OCI-LY7 (cell line): ENCODE results near the gene TMEM218. TPM values are rescaled to one million over a fixed set of nuclear protein-coding genes. Genes with fewer than 3 reads are reported as not detected.

Experiments used
- BruUV-seq: library from RNA; stranded (reverse); fragments of 400-500 nt; replicated peaks from 2 replicates; lab custom pipeline; 2021; lab: Mats Ljungman, UMichigan
- CTCF ChIA-PET: fragments of 300-600 bp; sonication (Branson Sonifier 250); formaldehyde crosslinking; loops from one replicate; lab custom pipeline; 2022; ENCODE audit warnings: antibody characterized with exemption; ENCODE audit not compliant: unreplicated experiment; lab: Charles Lee
- POLR2A ChIA-PET: fragments of 300-600 bp; sonication (Branson Sonifier 250); formaldehyde crosslinking; loops from one replicate; lab custom pipeline; 2022; ENCODE audit warnings: antibody characterized with exemption; lab: Charles Lee
- DNase-seq: peaks from one replicate; pipeline ENCODE4 v3.0.0-alpha.2; 2015; ENCODE audit warnings: low spot score
- H2AFZ ChIP-seq: fragments of 200-600 bp; sonication (generic), shearing (Covaris generic); 2 replicates; pipeline ENCODE4 v1.6.1; 2014; ENCODE audit warnings: mild to moderate bottlenecking, antibody characterized with exemption, low read length, moderate library complexity
- H3K27ac ChIP-seq: fragments of 200-600 bp; sonication (generic); 2 replicates; pipeline ENCODE4 v1.5.1; 2014; ENCODE audit warnings: mixed run types, low read depth, mild to moderate bottlenecking, moderate library complexity, low read length, inconsistent platforms; ENCODE audit not compliant: poor library complexity, severe bottlenecking
- H3K36me3 ChIP-seq: fragments of 200-600 bp; sonication (generic); 2 replicates; pipeline ENCODE4 v1.6.1; 2014; ENCODE audit warnings: mild to moderate bottlenecking, antibody characterized with exemption, low read length, moderate library complexity, mixed read lengths; ENCODE audit not compliant: insufficient read depth
- H3K4me1 ChIP-seq: fragments of 200-600 bp; sonication (generic); 2 replicates; pipeline ENCODE4 v1.5.1; 2014; ENCODE audit warnings: mild to moderate bottlenecking, low read length; ENCODE audit not compliant: insufficient read depth, poor library complexity, severe bottlenecking
- H3K4me2 ChIP-seq: fragments of 200-600 bp; sonication (generic); 2 replicates; pipeline ENCODE4 v1.6.1; 2014; ENCODE audit warnings: mild to moderate bottlenecking, low read length
- H3K4me3 ChIP-seq: fragments of 200-600 bp; sonication (generic); 2 replicates; pipeline ENCODE4 v1.5.1; 2014; ENCODE audit warnings: mild to moderate bottlenecking, low read depth, low read length; ENCODE audit not compliant: poor library complexity, severe bottlenecking
- H3K79me2 ChIP-seq: fragments of 200-600 bp; sonication (generic); 2 replicates; pipeline ENCODE4 v1.6.1; 2016; ENCODE audit warnings: low read depth, mild to moderate bottlenecking, low read length, moderate library complexity, mixed read lengths; ENCODE audit not compliant: insufficient read depth
- H3K9me2 ChIP-seq: fragments of 200-600 bp; sonication (generic); 2 replicates; pipeline ENCODE4 v1.6.1; 2016; ENCODE audit warnings: mild to moderate bottlenecking, low read length, mixed read lengths; ENCODE audit not compliant: insufficient read depth
- H3K9me3 ChIP-seq: fragments of 200-600 bp; sonication (generic); 2 replicates; pipeline ENCODE4 v1.6.1; 2014; ENCODE audit warnings: mild to moderate bottlenecking, mixed run types, low read length, mixed read lengths
- H4K20me1 ChIP-seq: fragments of 200-600 bp; sonication (generic); 2 replicates; pipeline ENCODE4 v1.6.1; 2014; ENCODE audit warnings: mild to moderate bottlenecking, antibody characterized with exemption, low read length, moderate library complexity, mixed read lengths; ENCODE audit not compliant: insufficient read depth
- CTCF ChIP-seq: fragments of 200-600 bp; sonication (generic); conservative IDR thresholded peaks from 2 replicates; pipeline ENCODE4 v1.5.1; 2014; ENCODE audit warnings: mild to moderate bottlenecking, antibody characterized with exemption, low read length, moderate library complexity, mixed read lengths
- EZH2phosphoT487 ChIP-seq: fragments of 200-600 bp; sonication (generic); IDR thresholded peaks from 2 replicates; pipeline ENCODE4 v1.6.1; 2018; ENCODE audit warnings: low read depth, borderline replicate concordance, mild to moderate bottlenecking, mixed run types, antibody characterized with exemption, low read length, moderate library complexity, mixed read lengths
- intact Hi-C: fragments of 100-400 bp; cut with micrococcal nuclease; formaldehyde crosslinking; loops from one replicate; pipeline ENCODE4 v1.10.0; 2022; ENCODE audit not compliant: unreplicated experiment
- total RNA-seq, 2 experiments: library from RNA; depleted of rRNA in 1 of 2; stranded (reverse); fragments of >200 nt in 1 of 2; shearing (Covaris generic) in 1 of 2; gene quantifications; 2 replicates each; pipeline ENCODE4 v1.2.3, GENCODE V29; 2014 to 2022

TMEM218 gene
- total RNA-seq, 2 experiments from 2014 or later, result 24.4 to 28.1 TPM

GRCh38 chr11:125129316-125129993, 18.0 kb upstream of the TMEM218 start:
- Histone ChIP-seq H3K4me1 (no peaks in the 10 kb centered on the region), H3K36me3 (no peaks in the 10 kb centered on the region), H3K4me2 (no peak overlapping the region), H3K4me3 (no peak overlapping the region), H4K20me1 (no peaks in the 10 kb centered on the region), H3K9me2 (no peaks in the 10 kb centered on the region), H3K27ac (no peak overlapping the region), H3K79me2 (no peaks in the 10 kb centered on the region), H2AFZ (no peak overlapping the region), H3K9me3 (no peaks in the 10 kb centered on the region)
- ChIA-PET POLR2A (no interaction called here), CTCF (interaction anchor here (0.7 kb wide), 1 partner anchor 12 kb away, joined by 4 read pairs; no protein-coding TSS in a partner anchor)
- TF ChIP-seq EZH2phosphoT487, result no peak
- no peak for TF ChIP-seq CTCF
- intact Hi-C loops, result no loop called here
- no TSS peak for BruUV-seq
- no peak for DNase-seq

- H3K79me2 ChIP-seq, result no peaks in the 10 kb centered on the region
- CTCF ChIA-PET, result no interaction called here
- H3K9me2 ChIP-seq, result no peaks in the 10 kb centered on the region
- no peaks in the 10 kb centered on the region for H3K36me3 ChIP-seq
- H3K4me3 ChIP-seq, result no peak overlapping the region
- no peak overlapping the region for H2AFZ ChIP-seq
- DNase-seq, result no peak
- intact Hi-C loops, result no loop called here
- H3K9me3 ChIP-seq, result peaks cover 5% of the 10 kb centered on the region; the same call in 1 of the 2 replicates
- H3K27ac ChIP-seq, result no peak overlapping the region
- POLR2A ChIA-PET, result no interaction called here
- H4K20me1 ChIP-seq, result no peaks in the 10 kb centered on the region
- H3K4me1 ChIP-seq, result peaks cover 4% of the 10 kb centered on the region
- no TSS peak for BruUV-seq
- no peak overlapping the region for H3K4me2 ChIP-seq
- TF ChIP-seq CTCF (no peak), EZH2phosphoT487 (no peak)
These were observed 17.0 kb upstream of the TMEM218 start for GRCh38 chr11:125128450-125128849.

- no peaks in the 10 kb centered on the region for H3K9me2 ChIP-seq
- intact Hi-C loops, result no loop called here
- peaks cover 4% of the 10 kb centered on the region for H3K4me1 ChIP-seq
- peaks cover 8% of the 10 kb centered on the region; the same call in 1 of the 2 replicates for H3K9me3 ChIP-seq
- TF ChIP-seq EZH2phosphoT487 (no peak), CTCF (no peak)
- H3K79me2 ChIP-seq, result no peaks in the 10 kb centered on the region
- ChIA-PET POLR2A (interaction anchor here (0.6 to 1.9 kb wide), 12 partner anchors 9 to 1948 kb away, joined by 3 to 19 read pairs (median 4); partner anchors contain the start of genes CCDC15 and TMEM218), CTCF (interaction anchor here (0.9 to 3.3 kb wide), 4 partner anchors 12 to 52 kb away, joined by 3 to 20 read pairs (median 4); partner anchors contain the start of gene TMEM218)
- H3K36me3 ChIP-seq, result no peaks in the 10 kb centered on the region
- H2AFZ ChIP-seq, result peak overlapping the region; percentile 99
- H3K27ac ChIP-seq, result no peak overlapping the region
- DNase-seq, result no peak
- no peaks in the 10 kb centered on the region for H4K20me1 ChIP-seq
- no TSS peak for BruUV-seq
- H3K4me3 ChIP-seq, result no peak overlapping the region
- peak overlapping the region; percentile 13; the same call in 1 of the 2 replicates for H3K4me2 ChIP-seq
These were observed 13.2 kb upstream of the TMEM218 start for GRCh38 chr11:125124618-125124992.
